HT-29 (cell line): ENCODE measurements around the gene GNG5. TPM values are rescaled to one million over a fixed set of nuclear protein-coding genes. Genes with fewer than 3 reads are reported as not detected.
"Not testable (repeated sequence)": the region's sequence is repeated elsewhere in the genome, so short reads cannot be mapped to it uniquely, and the experiment has no call there.

ENCODE experiments used
- DNase-seq: peaks from one replicate; pipeline ENCODE4 v3.0.0-alpha.2; 2015; ENCODE audit warnings: low spot score
- total RNA-seq: library from RNA; depleted of rRNA; stranded (reverse); fragments of >200 nt; shearing (Covaris generic); gene quantifications from 2 replicates; pipeline ENCODE4 v1.2.3, GENCODE V29; 2014; rRNA removed

GNG5 gene
- total RNA-seq: 28.8 and 32.7 TPM in 2 replicates

GRCh38 chr1:84506002-84506728, at the start of gene GNG5, which contains the start of gene SPATA1:
Gene GNG5 (minus strand): TSS chr1:84506581. CDS start chr1:84506091, 490 bp downstream.
Gene SPATA1 (plus strand): TSS chr1:84506386. CDS start chr1:84516360, 9,974 bp downstream.
- DNase-seq: peak; percentile 98

GRCh38 chr1:84550826-84551225, 44.4 kb upstream of the GNG5 start:
- no peak for DNase-seq

- peak; percentile 5 for DNase-seq
Observed at GRCh38 chr1:84541679-84542078, 35.3 kb upstream of the GNG5 start.

- DNase-seq: no peak
Observed at GRCh38 chr1:84540759-84541158, 34.4 kb upstream of the GNG5 start.

GRCh38 chr1:84539972-84540371, 33.6 kb upstream of the GNG5 start:
- no peak for DNase-seq

GRCh38 chr1:84538599-84538998, 32.2 kb upstream of the GNG5 start:
- no peak for DNase-seq

GRCh38 chr1:84525779-84526178, 19.4 kb upstream of the GNG5 start:
- DNase-seq: no peak

GRCh38 chr1:84524590-84524989, 18.2 kb upstream of the GNG5 start:
- no peak for DNase-seq

GRCh38 chr1:84510668-84511067, 4.3 kb upstream of the GNG5 start:
- no peak for DNase-seq

GRCh38 chr1:84510165-84510564, 3.8 kb upstream of the GNG5 start:
- DNase-seq: no peak

GRCh38 chr1:84509029-84509428, 2.6 kb upstream of the GNG5 start:
- no peak for DNase-seq

GRCh38 chr1:84508510-84508909, 2.1 kb upstream of the GNG5 start:
- DNase-seq: no peak

- not testable (repeated sequence) for DNase-seq
Observed at GRCh38 chr1:84507887-84508286, 1.5 kb upstream of the GNG5 start.

GRCh38 chr1:84506729-84507453, 510 bp upstream of the GNG5 start:
- DNase-seq: no peak

- peak; percentile 75 for DNase-seq
Observed at GRCh38 chr1:84505493-84506001, 834 bp downstream of the GNG5 start.

GRCh38 chr1:84504580-84505492, 1.5 kb downstream of the GNG5 start:
- DNase-seq: no peak

- no peak for DNase-seq
Observed at GRCh38 chr1:84502927-84503326, 3.5 kb downstream of the GNG5 start.

GRCh38 chr1:84497631-84498275, 8.6 kb downstream of the GNG5 start:
- no peak for DNase-seq

- no peak for DNase-seq
Observed at GRCh38 chr1:84496498-84496897, 9.9 kb downstream of the GNG5 start.

- DNase-seq: no peak
Observed at GRCh38 chr1:84493747-84494146, 12.6 kb downstream of the GNG5 start.

- no peak for DNase-seq
Observed at GRCh38 chr1:84492726-84493125, 13.7 kb downstream of the GNG5 start.
